GM18867 (cell line): ENCODE results near the gene SMARCB1.

Experiments
- ATAC-seq: cut with Tn5 transposase; IDR thresholded peaks from one replicate; pipeline ENCODE4 v1.9.1; 2021; ENCODE audit warnings: mild to moderate bottlenecking, moderate library complexity; ENCODE audit not compliant: unreplicated experiment

Gene SMARCB1

DNA sequence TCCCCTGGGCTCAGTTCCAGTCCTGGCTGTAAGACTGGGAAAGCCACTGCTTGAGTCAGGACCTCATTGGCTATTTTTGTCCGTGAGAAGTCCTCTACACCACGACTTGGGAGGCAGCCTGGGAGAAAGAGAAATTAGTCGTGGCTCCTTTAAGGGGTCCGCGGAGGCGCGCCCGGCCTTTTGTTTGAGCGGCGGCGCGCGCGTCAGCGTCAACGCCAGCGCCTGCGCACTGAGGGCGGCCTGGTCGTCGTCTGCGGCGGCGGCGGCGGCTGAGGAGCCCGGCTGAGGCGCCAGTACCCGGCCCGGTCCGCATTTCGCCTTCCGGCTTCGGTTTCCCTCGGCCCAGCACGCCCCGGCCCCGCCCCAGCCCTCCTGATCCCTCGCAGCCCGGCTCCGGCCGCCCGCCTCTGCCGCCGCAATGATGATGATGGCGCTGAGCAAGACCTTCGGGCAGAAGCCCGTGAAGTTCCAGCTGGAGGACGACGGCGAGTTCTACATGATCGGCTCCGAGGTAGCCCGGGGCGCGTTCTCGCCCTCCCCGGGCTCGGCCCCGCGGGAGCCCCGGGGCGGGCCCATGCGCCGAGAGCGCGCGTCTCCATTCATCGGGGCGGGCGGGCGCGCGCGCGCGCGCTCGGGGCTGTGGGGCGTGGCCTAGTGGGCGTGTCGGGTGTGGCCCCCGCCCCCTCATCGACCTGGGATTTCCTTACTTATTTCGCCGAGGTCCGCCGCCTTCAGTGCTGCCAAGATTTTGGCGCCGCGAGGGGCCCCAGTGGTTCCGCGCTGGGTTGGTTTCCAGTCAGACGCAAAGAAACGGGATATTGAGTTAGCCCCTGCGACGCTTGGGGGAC is at the start of gene SMARCB1:
Gene SMARCB1, plus strand, starts transcription at position 215 of the 848 bp plus-strand sequence. Its CDS starts 204 bp downstream, at position 419.
- peak; percentile 70 for ATAC-seq

DNA sequence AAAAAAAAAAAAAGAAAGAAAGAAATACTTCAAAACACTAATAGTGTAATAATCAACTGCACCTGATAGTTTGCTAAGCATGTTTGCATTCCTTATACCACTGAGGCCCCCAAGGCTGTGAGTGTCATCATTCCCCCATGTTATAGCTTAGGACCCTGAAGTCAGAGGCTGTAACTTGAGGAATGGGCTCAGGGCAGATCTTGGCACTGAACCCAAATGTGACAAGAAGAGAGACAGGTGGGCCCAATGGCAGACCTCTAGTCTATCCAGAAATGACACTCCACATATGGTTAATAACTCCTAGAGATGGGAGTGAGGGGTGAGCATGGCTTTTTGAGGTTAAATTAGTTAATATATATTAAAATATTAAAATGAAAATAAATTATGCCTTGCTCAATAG is 49.1 kb upstream of the SMARCB1 start:
- ATAC-seq: no peak

DNA sequence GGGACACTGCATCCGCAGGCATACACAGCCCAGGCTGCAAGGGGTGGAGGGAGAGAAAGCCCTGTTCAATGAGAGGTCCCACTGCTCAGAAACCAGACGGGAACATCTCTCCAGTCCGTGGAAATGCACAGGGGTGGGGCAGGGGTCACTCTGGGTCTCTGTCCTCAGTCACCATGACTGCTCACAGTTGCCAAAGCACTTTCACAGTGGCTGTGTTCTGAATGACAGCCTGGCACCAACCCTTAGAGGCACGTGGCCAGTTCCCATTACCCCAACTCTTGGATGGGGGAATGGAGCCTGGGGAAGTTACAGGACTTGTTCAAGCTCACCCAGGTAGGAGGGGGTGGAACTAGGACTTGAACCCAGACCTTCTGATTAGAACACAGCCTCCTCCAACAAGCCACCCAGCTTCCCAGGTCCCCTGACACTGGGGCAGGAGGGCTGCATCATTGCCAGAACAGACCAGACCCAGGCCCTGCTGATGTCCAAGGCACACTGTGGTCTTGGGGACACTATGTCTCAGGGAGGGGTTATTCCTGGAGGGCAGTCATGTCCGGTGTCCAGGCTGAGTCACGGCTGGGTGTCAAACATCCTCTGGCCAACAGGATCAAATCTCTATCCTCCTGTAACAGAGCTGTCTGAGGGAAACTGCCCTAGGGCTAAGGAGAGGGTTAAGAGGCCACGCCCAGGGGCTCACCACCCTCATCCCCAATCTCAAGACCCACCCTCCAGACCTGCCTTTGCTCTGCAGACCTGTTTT is 44.1 kb upstream of the SMARCB1 start:
- ATAC-seq: no peak

DNA sequence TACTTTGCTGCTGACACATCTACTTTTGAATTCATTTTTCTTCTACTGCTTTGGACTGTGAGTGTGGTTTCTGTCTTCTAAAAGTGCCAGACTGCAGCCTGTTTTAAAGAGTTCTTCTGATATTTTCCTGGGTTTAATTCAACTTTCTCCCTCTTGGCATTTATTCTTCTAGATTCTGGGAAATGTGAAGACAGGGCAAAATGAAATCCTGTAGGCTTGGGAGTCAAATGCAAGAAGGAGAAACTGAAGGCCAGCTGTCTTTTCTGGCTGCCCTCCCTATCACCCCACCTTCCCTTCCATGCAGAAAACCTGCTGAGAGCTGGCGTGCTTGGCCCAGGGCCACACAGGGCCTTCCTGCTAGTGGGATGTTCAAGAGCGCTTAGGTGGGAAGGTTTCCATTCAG is 43.5 kb upstream of the SMARCB1 start:
- ATAC-seq: no peak

- no peak for ATAC-seq
Measured at GRCh38 chr22:23744001-23744400, 42.8 kb upstream of the SMARCB1 start.

DNA sequence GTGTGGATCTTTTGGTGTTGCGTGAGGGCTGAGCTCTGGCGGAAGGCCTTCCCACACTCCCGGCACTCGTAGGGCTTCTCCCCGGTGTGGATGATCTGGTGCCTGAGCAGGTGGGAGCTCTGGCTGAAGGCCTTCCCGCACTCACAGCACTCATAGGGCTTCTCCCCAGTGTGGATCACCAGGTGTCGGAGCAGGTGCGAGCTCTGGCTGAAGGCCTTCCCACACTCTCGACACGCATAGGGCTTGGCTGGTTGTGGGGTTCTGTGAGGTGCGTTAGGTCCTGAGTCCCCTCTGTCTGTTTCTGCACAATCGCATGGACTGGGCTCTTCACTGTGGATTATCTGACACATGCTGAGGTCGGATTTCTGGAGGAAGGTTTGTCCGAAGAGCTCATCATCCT is 42.3 kb upstream of the SMARCB1 start:
- no peak for ATAC-seq

GRCh38 chr22:23745791-23746190 is 41.0 kb upstream of the SMARCB1 start:
- ATAC-seq: no peak

DNA sequence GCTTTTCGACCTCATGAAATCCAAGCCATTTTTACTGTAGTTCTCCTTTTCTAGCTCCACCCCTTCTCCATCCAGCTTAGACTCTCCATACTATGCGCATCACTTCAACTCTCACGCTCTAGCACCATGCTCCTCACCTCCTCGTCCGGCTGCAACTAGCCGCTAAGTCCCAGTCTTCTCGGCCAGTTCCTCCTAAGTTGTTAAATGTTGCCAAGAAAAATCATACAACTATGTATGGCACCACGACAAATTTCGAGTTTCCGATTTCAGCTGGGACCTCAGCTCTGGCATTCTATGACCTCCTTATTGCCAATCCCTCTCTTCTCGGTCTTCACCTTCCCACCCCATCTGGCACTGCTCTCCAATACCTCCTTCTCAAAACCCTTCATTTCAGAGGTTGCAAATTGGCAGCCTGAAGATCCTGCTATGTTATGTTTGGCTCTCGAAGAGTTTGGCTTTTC is 36.9 kb upstream of the SMARCB1 start:
- ATAC-seq: no peak

DNA sequence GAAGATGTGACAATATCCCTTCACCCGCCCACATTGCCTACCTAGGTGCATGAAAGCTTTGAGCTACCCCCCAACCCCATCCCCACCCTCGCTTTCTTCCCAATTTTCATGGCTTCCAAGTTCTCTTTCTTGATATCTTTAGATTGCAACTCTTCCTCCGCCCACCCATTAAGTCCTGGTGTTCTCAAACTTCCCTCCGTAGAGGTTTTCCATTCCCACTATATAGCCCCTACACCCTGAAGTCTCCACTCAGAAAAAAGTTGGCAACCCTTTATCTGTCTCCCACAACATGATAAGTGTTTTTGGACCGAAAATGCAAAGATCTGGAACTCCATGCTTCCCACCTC is 36.4 kb upstream of the SMARCB1 start:
- ATAC-seq: no peak

DNA sequence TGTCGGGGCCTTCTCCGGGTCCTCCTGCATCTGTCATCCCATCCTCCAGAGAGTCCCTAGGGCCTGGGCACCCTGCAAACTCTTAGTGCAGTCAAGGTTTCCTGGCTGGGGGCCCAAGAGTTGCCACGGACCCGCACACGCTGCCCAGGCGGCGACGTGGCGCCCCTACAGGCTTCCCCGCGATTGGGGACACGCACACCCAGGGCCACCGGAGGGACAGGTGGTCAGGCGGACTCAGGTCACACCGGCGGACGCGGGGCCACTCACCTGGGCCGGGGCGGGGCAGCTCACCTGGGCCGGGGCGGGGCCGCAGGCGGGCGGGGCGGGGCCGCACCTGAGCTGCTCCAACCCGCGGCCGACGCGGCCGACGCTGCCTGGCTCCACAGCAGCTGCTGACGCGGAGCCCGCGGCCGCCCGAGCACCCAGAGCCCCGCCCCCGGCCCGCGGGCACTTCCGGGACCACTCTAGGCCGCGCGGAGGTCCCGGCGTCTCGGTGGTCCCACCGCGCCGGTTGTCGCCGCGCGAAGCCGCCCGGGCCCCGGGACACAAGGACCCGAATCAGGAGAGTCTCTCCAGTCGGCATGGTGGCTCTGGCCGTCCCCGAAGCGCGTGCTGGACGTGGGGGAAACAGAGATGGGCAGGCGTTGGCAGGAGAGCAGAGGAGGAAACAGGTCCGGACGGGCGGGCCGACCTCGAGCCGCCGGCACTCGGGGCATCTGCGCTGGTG is 35.9 kb upstream of the SMARCB1 start, which contains the start of gene ZNF70:
Gene ZNF70, minus strand, starts transcription at position 399 of the 727 bp plus-strand sequence. CDS start 5,972 bp downstream, outside the sequence.
- peak; percentile 81 for ATAC-seq

DNA sequence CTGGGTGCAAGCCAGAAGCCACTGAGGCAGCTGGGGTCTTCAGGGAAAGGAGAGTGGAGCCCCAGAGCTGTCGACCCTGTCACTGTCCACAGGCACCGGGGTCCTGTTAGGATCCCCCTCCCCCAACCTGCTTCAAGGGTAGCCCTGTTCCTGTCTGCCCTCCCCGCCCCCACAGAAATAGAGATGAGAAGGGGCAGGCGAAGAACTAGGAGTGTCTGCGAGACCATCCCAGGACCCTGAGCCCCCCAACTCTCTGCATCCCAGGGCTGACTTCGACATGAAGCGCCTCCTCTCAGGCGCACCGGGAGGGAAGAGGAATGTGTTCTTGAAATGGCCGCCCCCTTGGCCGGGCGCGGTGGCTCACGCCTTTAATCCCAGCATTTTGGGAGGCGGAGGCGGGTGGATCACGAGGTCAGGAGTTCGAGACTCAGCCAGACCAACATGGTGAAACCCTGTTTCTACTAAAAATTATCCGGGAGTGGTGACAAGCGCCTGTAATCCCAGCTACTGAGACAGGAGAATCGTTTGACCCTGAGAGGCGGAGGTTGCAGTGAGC is 35.2 kb upstream of the SMARCB1 start:
- peak; percentile 20 for ATAC-seq

- ATAC-seq: no peak
Measured at GRCh38 chr22:23752090-23752691, 34.6 kb upstream of the SMARCB1 start.

- ATAC-seq: no peak
Measured at GRCh38 chr22:23752750-23753149, 34.0 kb upstream of the SMARCB1 start.

- no peak for ATAC-seq
Measured at GRCh38 chr22:23753385-23753784, 33.4 kb upstream of the SMARCB1 start.

DNA sequence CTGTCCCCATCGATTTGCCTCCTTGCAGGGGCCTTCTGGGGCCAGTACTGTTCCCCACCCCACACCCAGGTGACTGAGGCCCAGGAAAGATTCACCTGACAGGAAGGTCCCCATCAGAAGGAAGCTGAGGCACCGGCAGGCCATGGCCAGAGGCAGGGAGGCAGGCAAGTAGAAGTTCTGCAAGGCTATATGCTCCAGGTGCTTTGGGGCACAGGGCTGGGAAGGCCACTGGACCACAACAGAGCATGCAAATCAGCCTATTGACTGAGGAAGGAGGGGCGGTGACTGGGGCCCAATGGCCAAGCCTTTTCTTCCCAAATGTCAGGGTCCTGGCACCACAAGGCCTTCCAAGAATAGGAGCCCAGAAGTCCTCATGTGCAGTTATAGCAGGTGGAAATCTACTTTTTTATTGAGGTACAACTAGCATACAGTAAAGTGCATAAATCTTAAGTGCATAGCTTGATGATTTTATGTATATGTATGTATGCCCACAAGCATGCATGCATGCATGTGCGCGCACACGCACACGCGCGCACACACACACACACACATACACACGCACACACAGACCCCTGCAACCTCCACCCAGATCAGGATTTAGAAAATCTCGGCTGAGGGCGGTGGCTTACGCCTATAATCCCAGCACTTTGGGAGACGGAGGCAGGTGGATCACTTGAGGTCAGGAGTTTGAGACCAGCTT is 32.4 kb upstream of the SMARCB1 start, which contains the start of gene VPREB3:
Gene VPREB3, minus strand, starts transcription at position 206 of the 700 bp plus-strand sequence. Its CDS starts 62 bp downstream, at position 144.
- no peak for ATAC-seq

DNA sequence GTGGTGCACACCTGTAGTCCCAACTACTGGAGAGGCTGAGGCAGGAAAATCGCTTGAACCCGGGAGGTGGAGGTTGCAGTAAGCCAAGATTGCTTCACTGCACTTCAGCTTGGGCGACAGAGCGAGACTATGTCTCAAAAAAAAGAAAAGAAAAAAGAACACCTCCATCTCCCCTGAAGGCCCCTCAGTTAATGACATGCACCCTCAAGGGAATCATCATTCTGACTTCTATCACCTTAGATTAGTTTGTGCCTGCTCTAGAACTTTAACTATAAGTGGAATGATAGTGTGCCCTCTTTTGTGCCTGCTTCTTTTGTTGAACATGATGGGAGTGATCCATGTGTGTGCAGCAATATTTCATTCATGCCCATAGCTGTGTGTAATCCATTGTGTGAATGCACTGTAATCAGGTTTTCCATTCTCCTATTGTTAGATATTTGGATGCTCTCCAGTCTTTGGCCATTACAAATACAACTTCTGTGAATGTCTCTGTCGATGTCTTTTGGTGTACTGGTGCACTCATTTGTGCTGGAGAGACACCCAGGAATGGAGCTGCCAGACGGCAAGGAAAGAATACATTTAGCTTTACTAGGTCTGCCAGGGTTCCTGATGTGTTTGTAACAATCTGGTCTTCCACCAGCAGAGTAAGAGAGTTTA is 31.7 kb upstream of the SMARCB1 start:
- no peak for ATAC-seq

DNA sequence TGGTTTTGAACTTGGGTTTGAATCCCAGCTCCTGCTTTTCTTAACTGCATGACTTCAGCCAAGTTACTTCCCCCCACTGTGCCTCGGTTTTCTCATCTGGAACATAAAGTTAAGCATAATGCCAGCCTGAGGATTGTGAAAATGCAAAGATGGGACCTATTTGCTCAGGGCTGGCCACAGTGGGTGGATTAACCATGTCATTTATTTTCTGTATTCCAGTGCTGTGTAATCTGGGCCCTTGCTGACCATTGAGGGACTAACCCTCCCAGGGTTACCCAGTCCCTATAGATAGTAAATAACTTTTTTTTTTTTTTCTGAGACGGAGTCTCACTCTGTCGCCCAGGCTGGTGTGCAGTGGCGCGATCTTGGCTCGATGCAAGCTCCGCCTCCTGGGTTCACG is 31.1 kb upstream of the SMARCB1 start:
- ATAC-seq: no peak

DNA sequence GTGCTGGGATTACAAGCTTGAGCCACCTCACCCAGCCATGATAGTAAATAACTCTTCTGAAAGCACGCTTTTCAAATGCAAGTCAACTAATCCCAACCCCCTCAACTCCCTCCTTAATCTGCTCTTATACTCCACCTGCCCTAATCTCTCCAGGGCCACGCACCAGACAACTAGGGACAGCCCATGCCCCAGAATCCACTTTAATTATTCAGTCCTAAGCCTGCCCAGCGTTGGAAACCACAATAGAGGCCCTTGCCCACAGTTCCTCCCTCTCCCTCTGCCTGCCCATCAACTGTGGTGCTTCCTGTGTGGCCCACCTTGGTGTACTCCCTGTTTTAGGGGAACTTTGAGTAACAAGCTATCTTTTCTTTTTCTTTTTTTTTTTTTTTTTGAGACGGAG is 29.9 kb upstream of the SMARCB1 start:
- no peak for ATAC-seq

- no peak for ATAC-seq
Measured at GRCh38 chr22:23759566-23759965, 27.2 kb upstream of the SMARCB1 start.
